ENCODE results near the gene LY6G6C.

The LY6G6C gene

DNA sequence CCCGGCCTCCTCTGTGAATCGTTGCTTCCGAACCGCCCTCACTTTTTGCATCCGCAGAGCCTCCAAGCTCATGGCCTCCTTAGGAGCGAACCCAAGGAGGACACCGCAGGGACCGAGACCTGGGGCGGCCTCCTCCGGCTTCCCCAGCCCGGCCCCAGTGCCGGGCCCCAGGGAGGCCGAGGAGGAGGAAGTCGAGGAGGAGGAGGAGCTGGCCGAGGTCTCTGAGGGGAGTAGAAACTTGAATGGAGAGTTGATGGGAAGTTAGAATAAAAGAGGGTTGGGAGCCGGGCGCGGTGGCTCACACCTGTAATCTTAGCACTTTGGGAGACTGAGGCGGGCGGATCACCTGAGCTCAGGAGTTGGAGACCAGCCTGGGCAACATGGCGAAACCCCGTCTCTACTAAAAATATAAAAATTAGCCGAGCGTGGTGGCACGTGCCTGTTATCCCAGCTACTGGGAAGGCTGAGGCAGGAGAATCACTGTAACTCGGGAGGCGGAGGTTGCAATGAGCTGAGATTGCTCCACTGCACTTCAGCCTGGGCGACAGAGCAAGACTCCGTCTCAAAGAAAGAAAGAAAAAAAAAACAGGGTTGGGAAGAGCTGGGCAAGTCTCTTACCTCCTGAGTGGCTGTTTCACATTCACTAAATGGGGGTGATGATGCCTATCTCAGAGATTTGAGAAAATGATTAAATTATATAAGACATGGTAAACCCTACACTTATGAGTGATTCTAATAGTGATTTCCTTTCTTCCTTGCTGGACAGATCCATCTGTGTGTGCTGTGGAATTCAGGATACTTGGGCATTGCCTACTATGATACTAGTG lies 19.1 kb upstream of the LY6G6C start:
- Histone ChIP-seq H4K12ac (ENCODE audit: low read depth, low read length) (peak overlapping the region; percentile 96), H2BK5ac (ENCODE audit: low read depth, low read length, poor library complexity) (peak overlapping the region; percentile 48), H2BK12ac (ENCODE audit: low read length) (peak overlapping the region; percentile 75), H3K4me3 (ENCODE audit: low read depth, low read length) (peak overlapping the region; percentile 76), H3K27ac (ENCODE audit: low read depth, low read length) (peak overlapping the region; percentile 29), H3K9ac (ENCODE audit: low read length) (peak overlapping the region; percentile 3), H3K23ac (ENCODE audit: low read length) (no peak overlapping the region), H3K36me3 (ENCODE audit: control insufficient read depth in 1 of 2, insufficient read depth in 2 of 2, low read length in 2 of 2) (peaks cover 0 to 3% of the 10 kb centered on the region in 2 experiments), H4K8ac (ENCODE audit: low read depth, low read length) (peak overlapping the region; percentile 98), H4K91ac (ENCODE audit: low read depth, low read length) (peak overlapping the region; percentile 92), H3K79me2 (ENCODE audit: control insufficient read depth, insufficient read depth, low read length, poor library complexity) (peaks cover 12% of the 10 kb centered on the region), H2AK5ac (ENCODE audit: low read length) (peak overlapping the region; percentile 89), H3K14ac (ENCODE audit: low read length) (peak overlapping the region; percentile 95), H2BK120ac (ENCODE audit: insufficient read depth, low read length, poor library complexity) (peak overlapping the region; percentile 77), H3K27me3 (ENCODE audit: insufficient read depth, low read length) (no peaks in the 10 kb centered on the region), H2AFZ (ENCODE audit: insufficient read depth, low read length, poor library complexity) (peak overlapping the region; percentile 87), H3K79me1 (ENCODE audit: low read length) (peaks cover 26% of the 10 kb centered on the region), H3K4me1 (ENCODE audit: control insufficient read depth in 1 of 2, insufficient read depth in 2 of 2, low read length in 2 of 2) (peaks cover 22 to 27% of the 10 kb centered on the region in 2 experiments), H3K4me2 (ENCODE audit: low read length) (peak overlapping the region; percentile 62), H3K9me3 (ENCODE audit: insufficient read depth, low read depth, low read length) (no peaks in the 10 kb centered on the region), H3K18ac (ENCODE audit: low read length) (peak overlapping the region; percentile 79), H3K4ac (ENCODE audit: low read depth, low read length) (peak overlapping the region; percentile 60)
- no CpG with 5 or more reads among the region's 29 CpGs for WGBS (ENCODE audit: extremely low coverage, insufficient coverage, insufficient read length)
- no peak for DNase-seq

GRCh38 chr6:31739639-31740396 lies 18.3 kb upstream of the LY6G6C start, which contains the start of gene MSH5:
TSS of gene MSH5 (plus strand) at chr6:31740005. CDS start at chr6:31740467, 462 bp downstream.
- H3K9me3 ChIP-seq (ENCODE audit: insufficient read depth, low read depth, low read length) = no peaks in the 10 kb centered on the region
- H2AFZ ChIP-seq (ENCODE audit: insufficient read depth, low read length, poor library complexity) = peak within 1 kb of the TSS; percentile 87
- H3K27me3 ChIP-seq (ENCODE audit: insufficient read depth, low read length) = no peaks in the 10 kb centered on the region
- H2BK5ac ChIP-seq (ENCODE audit: low read depth, low read length, poor library complexity) = peak within 1 kb of the TSS; percentile 68
- peak within 1 kb of the TSS; percentile 62 for H3K4me2 ChIP-seq (ENCODE audit: low read length)
- peak within 1 kb of the TSS; percentile 60 for H3K4ac ChIP-seq (ENCODE audit: low read depth, low read length)
- H3K79me1 ChIP-seq (ENCODE audit: low read length) = peaks cover 34% of the 10 kb centered on the region
- H3K4me1 ChIP-seq (ENCODE audit: control insufficient read depth in 1 of 2, insufficient read depth in 2 of 2, low read length in 2 of 2) = peaks cover 22 to 27% of the 10 kb centered on the region in 2 experiments
- DNase-seq = peak; percentile 100
- H3K27ac ChIP-seq (ENCODE audit: low read depth, low read length) = peak within 1 kb of the TSS; percentile 29
- peak within 1 kb of the TSS; percentile 76 for H3K4me3 ChIP-seq (ENCODE audit: low read depth, low read length)
- no peak within 1 kb of the TSS for H3K23ac ChIP-seq (ENCODE audit: low read length)
- peak within 1 kb of the TSS; percentile 89 for H2AK5ac ChIP-seq (ENCODE audit: low read length)
- peak within 1 kb of the TSS; percentile 75 for H2BK12ac ChIP-seq (ENCODE audit: low read length)
- H3K36me3 ChIP-seq (ENCODE audit: control insufficient read depth in 1 of 2, insufficient read depth in 2 of 2, low read length in 2 of 2) = peaks cover 0 to 3% of the 10 kb centered on the region in 2 experiments
- peak within 1 kb of the TSS; percentile 40 for H3K9ac ChIP-seq (ENCODE audit: low read length)
- peaks cover 19% of the 10 kb centered on the region for H3K79me2 ChIP-seq (ENCODE audit: control insufficient read depth, insufficient read depth, low read length, poor library complexity)
- H4K91ac ChIP-seq (ENCODE audit: low read depth, low read length) = peak within 1 kb of the TSS; percentile 92
- peak within 1 kb of the TSS; percentile 98 for H4K8ac ChIP-seq (ENCODE audit: low read depth, low read length)
- H4K12ac ChIP-seq (ENCODE audit: low read depth, low read length) = peak within 1 kb of the TSS; percentile 96
- H3K18ac ChIP-seq (ENCODE audit: low read length) = peak within 1 kb of the TSS; percentile 79
- no CpG with 5 or more reads among the region's 58 CpGs for WGBS (ENCODE audit: extremely low coverage, insufficient coverage, insufficient read length)
- peak within 1 kb of the TSS; percentile 95 for H3K14ac ChIP-seq (ENCODE audit: low read length)
- H2BK120ac ChIP-seq (ENCODE audit: insufficient read depth, low read length, poor library complexity) = peak within 1 kb of the TSS; percentile 77

DNA sequence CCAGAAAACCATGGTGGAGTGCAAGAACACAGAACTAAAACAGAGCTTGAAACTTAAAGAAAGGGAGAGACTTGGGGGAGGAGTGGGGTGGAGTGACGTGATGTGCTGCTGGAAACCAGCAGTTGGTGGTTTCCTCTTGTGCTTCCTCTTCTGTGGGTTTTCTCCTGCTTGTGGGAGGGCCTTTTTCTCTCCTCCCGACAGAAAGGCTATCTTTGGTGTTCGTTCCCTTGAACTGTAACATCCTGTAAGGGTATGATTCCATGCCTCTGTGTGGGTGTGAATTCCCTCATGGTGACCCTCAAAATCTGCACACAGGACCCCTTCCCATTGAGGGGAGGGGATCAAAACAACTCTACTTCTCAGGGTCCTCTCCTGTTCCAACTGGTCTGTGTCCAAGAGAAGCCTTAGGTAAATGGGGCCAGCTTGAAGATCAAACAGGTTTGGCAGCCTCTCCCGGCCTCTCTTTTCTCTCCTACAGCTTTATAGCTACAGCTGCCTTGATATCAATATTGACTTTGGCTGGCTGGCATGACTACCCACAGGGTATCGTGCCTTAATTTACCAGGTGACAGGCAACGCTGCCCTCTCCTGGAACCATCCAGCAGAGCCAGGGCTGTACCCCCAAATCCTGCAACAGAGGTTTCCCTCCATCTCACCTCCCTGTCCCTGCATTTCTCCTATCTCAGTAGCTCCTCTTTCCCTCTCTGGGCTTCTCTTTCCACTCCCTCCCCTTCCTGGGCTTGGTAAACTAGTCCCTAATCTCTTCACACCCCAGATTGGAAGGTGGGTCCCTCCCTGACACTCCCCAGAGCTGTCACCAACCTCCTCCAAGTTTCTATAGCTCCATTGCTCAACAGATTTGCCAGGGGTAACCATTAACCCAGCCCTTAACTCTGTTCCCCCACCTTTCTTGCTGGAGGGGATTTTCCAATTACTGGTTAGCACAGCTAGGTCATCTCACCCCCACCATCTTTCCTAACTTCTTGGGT lies 16.7 kb upstream of the LY6G6C start:
- WGBS (ENCODE audit: extremely low coverage, insufficient coverage, insufficient read length) = no CpG with 5 or more reads among the region's 6 CpGs
- Histone ChIP-seq H2AFZ (ENCODE audit: insufficient read depth, low read length, poor library complexity) (no peak overlapping the region), H3K4me1 (ENCODE audit: control insufficient read depth in 1 of 2, insufficient read depth in 2 of 2, low read length in 2 of 2) (peaks cover 30 to 32% of the 10 kb centered on the region in 2 experiments), H2BK12ac (ENCODE audit: low read length) (peak overlapping the region; percentile 72), H3K23ac (ENCODE audit: low read length) (no peak overlapping the region), H3K27me3 (ENCODE audit: insufficient read depth, low read length) (no peaks in the 10 kb centered on the region), H3K9me3 (ENCODE audit: insufficient read depth, low read depth, low read length) (no peaks in the 10 kb centered on the region), H3K9ac (ENCODE audit: low read length) (no peak overlapping the region), H3K27ac (ENCODE audit: low read depth, low read length) (peak overlapping the region; percentile 70), H3K79me2 (ENCODE audit: control insufficient read depth, insufficient read depth, low read length, poor library complexity) (peaks cover 27% of the 10 kb centered on the region), H3K18ac (ENCODE audit: low read length) (peak overlapping the region; percentile 57), H4K8ac (ENCODE audit: low read depth, low read length) (peak overlapping the region; percentile 70), H3K79me1 (ENCODE audit: low read length) (peaks cover 39% of the 10 kb centered on the region), H2AK5ac (ENCODE audit: low read length) (peak overlapping the region; percentile 76), H3K14ac (ENCODE audit: low read length) (peak overlapping the region; percentile 73), H2BK5ac (ENCODE audit: low read depth, low read length, poor library complexity) (peak overlapping the region; percentile 68), H4K12ac (ENCODE audit: low read depth, low read length) (peak overlapping the region; percentile 10), H4K91ac (ENCODE audit: low read depth, low read length) (peak overlapping the region; percentile 88), H3K4me2 (ENCODE audit: low read length) (peak overlapping the region; percentile 15), H3K4ac (ENCODE audit: low read depth, low read length) (peak overlapping the region; percentile 23), H3K4me3 (ENCODE audit: low read depth, low read length) (no peak overlapping the region), H3K36me3 (ENCODE audit: control insufficient read depth in 1 of 2, insufficient read depth in 2 of 2, low read length in 2 of 2) (peaks cover 11 to 14% of the 10 kb centered on the region in 2 experiments), H2BK120ac (ENCODE audit: insufficient read depth, low read length, poor library complexity) (peak overlapping the region; percentile 59)
- peak in 1 of 2 donors; percentile 29 for DNase-seq

Measured in trophoblast cell (in vitro differentiated cells and primary cell).